GM23338 (cell line): ENCODE measurements around the gene FYN. TPM values are rescaled to one million over a fixed set of nuclear protein-coding genes. Genes with fewer than 3 reads are reported as not detected.

Experiments used
- ATAC-seq: fragments of 200-7000 bp; cut with Tn5 transposase; 3 replicates; pipeline ENCODE4 v1.9.1; 2020
- DNase-seq: peaks from one replicate; pipeline ENCODE4 v3.0.0-alpha.2; 2015; ENCODE audit warnings: low spot score
- H2AFZ ChIP-seq: fragments of 200-600 bp; sonication (generic); 2 replicates; pipeline ENCODE4 v1.8.0; 2016; ENCODE audit warnings: antibody characterized with exemption, mild to moderate bottlenecking, moderate library complexity
- H3F3A ChIP-seq: fragments of 200-600 bp; sonication (generic); replicated peaks from 2 replicates; pipeline ENCODE4 v1.8.0; 2017; ENCODE audit warnings: antibody characterized with exemption, mixed run types, low read depth
- H3K27ac ChIP-seq: fragments of 200-600 bp; sonication (generic); 2 replicates; pipeline ENCODE4 v1.6.1; 2016; ENCODE audit warnings: low read depth
- H3K27me3 ChIP-seq: fragments of 200-600 bp; sonication (generic); 2 replicates; pipeline ENCODE4 v1.8.0; 2016; ENCODE audit warnings: mild to moderate bottlenecking, mixed run types, moderate library complexity; ENCODE audit not compliant: insufficient read depth
- H3K36me3 ChIP-seq: fragments of 200-600 bp; sonication (generic); 2 replicates; pipeline ENCODE4 v1.8.0; 2016; ENCODE audit warnings: mild to moderate bottlenecking; ENCODE audit not compliant: insufficient read depth
- H3K4me1 ChIP-seq: fragments of 200-600 bp; sonication (generic); 2 replicates; pipeline ENCODE4 v1.8.0; 2016; ENCODE audit warnings: mild to moderate bottlenecking, moderate library complexity; ENCODE audit not compliant: insufficient read depth
- H3K4me2 ChIP-seq: fragments of 200-600 bp; sonication (generic); 2 replicates; pipeline ENCODE4 v1.7.1; 2017; ENCODE audit warnings: mixed run types
- H3K4me3 ChIP-seq: fragments of 200-600 bp; sonication (generic); 2 replicates; pipeline ENCODE4 v1.6.1; 2016; ENCODE audit warnings: mixed run types
- H3K79me2 ChIP-seq: fragments of 200-600 bp; sonication (generic); replicated peaks from 2 replicates; pipeline ENCODE4 v1.8.0; 2017; ENCODE audit warnings: mild to moderate bottlenecking; ENCODE audit not compliant: insufficient read depth
- H3K9me2 ChIP-seq: fragments of 200-600 bp; sonication (generic); 2 replicates; pipeline ENCODE4 v1.8.0; 2017; ENCODE audit not compliant: insufficient read depth
- H4K20me1 ChIP-seq: fragments of 200-600 bp; sonication (generic); replicated peaks from 2 replicates; pipeline ENCODE4 v1.8.0; 2017; ENCODE audit warnings: mild to moderate bottlenecking; ENCODE audit not compliant: insufficient read depth
- H3K27ac Mint-ChIP-seq: 2 replicates; pipeline ENCODE4 v1.8.0; 2020; ENCODE audit warnings: inconsistent platforms, mild to moderate bottlenecking, moderate library complexity, mixed read lengths
- H3K27me3 Mint-ChIP-seq: 3 replicates; pipeline ENCODE4 v1.8.0; 2022; ENCODE audit warnings: low read depth, mild to moderate bottlenecking, moderate library complexity, mixed read lengths, inconsistent platforms; ENCODE audit not compliant: insufficient read depth, poor library complexity
- H3K36me3 Mint-ChIP-seq: 3 replicates; pipeline ENCODE4 v1.8.0; 2021; ENCODE audit warnings: low read depth, mild to moderate bottlenecking, inconsistent platforms, moderate library complexity, mixed read lengths
- H3K4me1 Mint-ChIP-seq: 3 replicates; pipeline ENCODE4 v1.8.0; 2020; ENCODE audit warnings: mild to moderate bottlenecking, inconsistent platforms, mixed read lengths
- H3K4me3 Mint-ChIP-seq: 3 replicates; pipeline ENCODE4 v1.8.0; 2021; ENCODE audit warnings: moderate library complexity, mild to moderate bottlenecking, inconsistent platforms, mixed read lengths
- H3K9me3 Mint-ChIP-seq: 3 replicates; pipeline ENCODE4 v1.8.0; 2020; ENCODE audit warnings: moderate library complexity, mild to moderate bottlenecking, inconsistent platforms, mixed read lengths
- CREB1 ChIP-seq: fragments of 250-450 bp; sonication (Bioruptor Pico); IDR thresholded peaks from 2 replicates; pipeline ENCODE4 v1.5.0; 2020; ENCODE audit warnings: low read depth, mild to moderate bottlenecking, moderate library complexity
- EZH2phosphoT487 ChIP-seq: fragments of 200-600 bp; sonication (generic); IDR thresholded peaks from one replicate; pipeline ENCODE4 v1.8.1; 2018; ENCODE audit warnings: antibody characterized with exemption; ENCODE audit not compliant: unreplicated experiment
- JUNB ChIP-seq: IDR thresholded peaks from one replicate; pipeline ENCODE4 v1.6.1; 2016; ENCODE audit warnings: antibody characterized with exemption; ENCODE audit not compliant: unreplicated experiment
- NANOG ChIP-seq: IDR thresholded peaks from 2 replicates; pipeline ENCODE4 v1.6.1; 2016; ENCODE audit warnings: antibody characterized with exemption, borderline replicate concordance
- POLR2AphosphoS5 ChIP-seq: IDR thresholded peaks from 2 replicates; pipeline ENCODE4 v1.6.1; 2016; ENCODE audit warnings: antibody characterized with exemption, low read depth
- REST ChIP-seq: IDR thresholded peaks from one replicate; pipeline ENCODE4 v1.6.1; 2018; ENCODE audit warnings: antibody characterized with exemption; ENCODE audit not compliant: unreplicated experiment
- ZNF331 ChIP-seq: fragments of 250-450 bp; sonication (Bioruptor Pico); IDR thresholded peaks from 2 replicates; pipeline ENCODE4 v1.5.0; 2020; ENCODE audit warnings: low read depth, mild to moderate bottlenecking, moderate library complexity
- polyA plus RNA-seq: library from polyadenylated mRNA; unstranded; fragments of >200 nt; fragmentation: Nextera tagmentation; extraction: Ambion mirVana; gene quantifications from 2 replicates; pipeline ENCODE4 v1.2.1, GENCODE V29; 2016
- total RNA-seq: library from RNA; depleted of rRNA; stranded (reverse); fragments of >200 nt; shearing (Covaris generic); gene quantifications from 2 replicates; pipeline ENCODE4 v1.2.3, GENCODE V29; 2014
- TF ChIP-seq, protein P1 (sequence below): fragments of 250-450 bp; sonication (Bioruptor Pico); IDR thresholded peaks from 2 replicates; pipeline ENCODE4 v1.5.0; 2020; ENCODE audit warnings: mild to moderate bottlenecking, moderate library complexity

Gene FYN
- total and polyA plus RNA-seq, 2 experiments from 2014 or later, result 46.8 to 143 TPM

DNA sequence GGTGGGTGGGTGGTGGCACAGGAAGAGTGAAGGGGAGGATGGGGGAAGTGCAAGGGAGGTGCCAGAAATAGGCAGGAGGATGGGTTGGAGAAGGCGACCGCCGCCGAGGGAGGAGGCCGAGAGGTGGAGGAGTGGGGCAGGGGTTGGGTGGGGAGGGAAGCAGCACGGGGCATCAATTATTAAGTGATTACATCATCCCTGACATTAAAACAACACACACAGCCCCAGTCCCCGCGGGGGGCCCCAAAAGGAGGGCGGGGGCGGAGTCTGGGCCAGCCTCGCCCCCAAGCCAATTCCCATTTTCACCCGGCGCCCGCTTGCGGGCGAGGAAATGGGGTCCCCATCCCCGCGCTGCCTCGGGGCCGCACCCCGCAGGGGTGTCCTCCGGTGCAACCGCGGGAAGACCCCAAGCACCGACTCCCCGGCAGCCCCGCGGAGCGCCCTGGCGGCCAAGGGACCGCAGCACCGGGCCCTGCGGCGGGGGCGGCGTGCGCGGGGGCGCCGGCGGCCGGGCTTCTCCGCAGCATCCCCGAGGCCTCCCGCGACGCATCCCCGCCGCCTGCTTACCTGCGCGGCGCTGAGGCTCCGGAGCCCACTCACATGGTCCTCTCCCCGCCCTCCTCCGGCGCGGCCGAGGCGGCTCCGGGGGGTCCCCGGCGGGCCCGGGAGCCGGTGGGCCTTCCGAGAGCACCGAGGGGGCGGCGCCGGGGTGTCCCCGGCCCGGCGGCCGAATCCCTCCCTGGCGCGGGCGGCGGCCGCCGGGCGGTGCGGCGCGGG is 663 bp downstream of the FYN start:
- H3K79me2 ChIP-seq, result peaks cover 45% of the 10 kb centered on the region
- peak overlapping the region; percentile 75; the same call in 1 of the 2 replicates for H3K4me2 ChIP-seq
- no peak for DNase-seq
- H4K20me1 ChIP-seq, result peaks cover 6% of the 10 kb centered on the region
- no peak overlapping the region for H3K27ac Mint-ChIP-seq
- no peak overlapping the region for H3K27ac ChIP-seq
- H3K4me1 ChIP-seq, result peaks cover 46% of the 10 kb centered on the region
- no peaks in the 10 kb centered on the region for H3K27me3 ChIP-seq
- 0 out of 2 replicates have a peak, but pooled peaks cover 5% of the 10 kb centered on the region for H3F3A ChIP-seq
- H2AFZ ChIP-seq, result no peak overlapping the region
- no peaks in the 10 kb centered on the region for H3K9me2 ChIP-seq
- H3K27me3 Mint-ChIP-seq, result peaks cover 11% of the 10 kb centered on the region
- H3K36me3 ChIP-seq, result no peaks in the 10 kb centered on the region
- H3K36me3 Mint-ChIP-seq, result no peaks in the 10 kb centered on the region; the same call in 2 of the 3 replicates
- TF ChIP-seq ZNF331 (CRISPR knock-in tag) (no peak), POLR2AphosphoS5 (peak; percentile 25; the same call in 1 of the 2 replicates)
- H3K4me3 ChIP-seq, result peak overlapping the region; percentile 62
- H3K4me1 Mint-ChIP-seq, result peaks cover 46% of the 10 kb centered on the region
- H3K4me3 Mint-ChIP-seq, result peak overlapping the region; percentile 84
- H3K9me3 Mint-ChIP-seq, result no peaks in the 10 kb centered on the region
- ATAC-seq, result peak; percentile 10

DNA sequence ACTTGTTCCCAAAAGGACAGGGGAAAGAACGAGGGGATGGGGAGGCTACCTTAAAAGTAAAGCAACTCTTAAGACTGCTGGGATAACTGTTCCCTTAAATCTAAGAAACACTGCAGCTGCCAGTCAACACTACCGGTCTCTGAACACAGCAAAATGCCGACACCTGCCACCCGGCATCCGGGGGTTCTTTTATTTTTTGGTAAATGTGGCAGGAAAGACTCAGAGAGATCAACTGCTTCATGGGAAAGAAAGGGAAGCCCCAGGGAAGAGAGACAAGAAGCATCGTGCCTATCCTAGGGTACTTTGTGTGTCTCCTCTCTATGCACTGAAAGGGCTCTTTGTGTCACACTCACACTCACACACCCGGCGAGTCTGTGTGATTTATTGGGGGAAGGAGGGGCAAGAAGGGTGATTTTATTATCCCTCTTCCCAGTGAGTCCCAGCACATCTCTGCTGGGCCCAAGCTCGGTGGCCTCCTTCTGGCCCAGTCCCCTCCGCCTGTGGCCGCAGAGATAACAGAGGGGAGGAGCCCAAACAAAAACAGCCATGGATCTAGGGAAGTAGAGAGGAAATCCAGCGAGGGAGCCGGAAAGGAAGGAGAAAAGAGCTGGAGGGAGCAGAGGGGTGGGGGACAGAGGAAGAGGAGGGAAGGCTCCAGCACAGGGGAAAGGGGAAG is 1.4 kb downstream of the FYN start:
- H2AFZ ChIP-seq, result no peak overlapping the region
- peak; percentile 20 for ATAC-seq
- H3K27me3 ChIP-seq, result no peaks in the 10 kb centered on the region
- peaks cover 6% of the 10 kb centered on the region for H4K20me1 ChIP-seq
- peak overlapping the region; percentile 75 for H3K4me2 ChIP-seq
- 0 out of 2 replicates have a peak, but pooled peaks cover 5% of the 10 kb centered on the region for H3F3A ChIP-seq
- Mint-ChIP-seq H3K27me3 (peaks cover 13% of the 10 kb centered on the region), H3K27ac (peak overlapping the region; percentile 75), H3K36me3 (no peaks in the 10 kb centered on the region; the same call in 2 of the 3 replicates), H3K4me3 (peak overlapping the region; percentile 84), H3K9me3 (no peaks in the 10 kb centered on the region), H3K4me1 (peaks cover 51% of the 10 kb centered on the region)
- H3K79me2 ChIP-seq, result peaks cover 52% of the 10 kb centered on the region
- H3K4me3 ChIP-seq, result peak overlapping the region; percentile 62
- DNase-seq, result peak; percentile 70
- H3K27ac ChIP-seq, result peak overlapping the region; percentile 57; the same call in 1 of the 2 replicates
- peaks cover 48% of the 10 kb centered on the region for H3K4me1 ChIP-seq
- H3K9me2 ChIP-seq, result no peaks in the 10 kb centered on the region
- no peaks in the 10 kb centered on the region for H3K36me3 ChIP-seq
- TF ChIP-seq, protein P1, sequence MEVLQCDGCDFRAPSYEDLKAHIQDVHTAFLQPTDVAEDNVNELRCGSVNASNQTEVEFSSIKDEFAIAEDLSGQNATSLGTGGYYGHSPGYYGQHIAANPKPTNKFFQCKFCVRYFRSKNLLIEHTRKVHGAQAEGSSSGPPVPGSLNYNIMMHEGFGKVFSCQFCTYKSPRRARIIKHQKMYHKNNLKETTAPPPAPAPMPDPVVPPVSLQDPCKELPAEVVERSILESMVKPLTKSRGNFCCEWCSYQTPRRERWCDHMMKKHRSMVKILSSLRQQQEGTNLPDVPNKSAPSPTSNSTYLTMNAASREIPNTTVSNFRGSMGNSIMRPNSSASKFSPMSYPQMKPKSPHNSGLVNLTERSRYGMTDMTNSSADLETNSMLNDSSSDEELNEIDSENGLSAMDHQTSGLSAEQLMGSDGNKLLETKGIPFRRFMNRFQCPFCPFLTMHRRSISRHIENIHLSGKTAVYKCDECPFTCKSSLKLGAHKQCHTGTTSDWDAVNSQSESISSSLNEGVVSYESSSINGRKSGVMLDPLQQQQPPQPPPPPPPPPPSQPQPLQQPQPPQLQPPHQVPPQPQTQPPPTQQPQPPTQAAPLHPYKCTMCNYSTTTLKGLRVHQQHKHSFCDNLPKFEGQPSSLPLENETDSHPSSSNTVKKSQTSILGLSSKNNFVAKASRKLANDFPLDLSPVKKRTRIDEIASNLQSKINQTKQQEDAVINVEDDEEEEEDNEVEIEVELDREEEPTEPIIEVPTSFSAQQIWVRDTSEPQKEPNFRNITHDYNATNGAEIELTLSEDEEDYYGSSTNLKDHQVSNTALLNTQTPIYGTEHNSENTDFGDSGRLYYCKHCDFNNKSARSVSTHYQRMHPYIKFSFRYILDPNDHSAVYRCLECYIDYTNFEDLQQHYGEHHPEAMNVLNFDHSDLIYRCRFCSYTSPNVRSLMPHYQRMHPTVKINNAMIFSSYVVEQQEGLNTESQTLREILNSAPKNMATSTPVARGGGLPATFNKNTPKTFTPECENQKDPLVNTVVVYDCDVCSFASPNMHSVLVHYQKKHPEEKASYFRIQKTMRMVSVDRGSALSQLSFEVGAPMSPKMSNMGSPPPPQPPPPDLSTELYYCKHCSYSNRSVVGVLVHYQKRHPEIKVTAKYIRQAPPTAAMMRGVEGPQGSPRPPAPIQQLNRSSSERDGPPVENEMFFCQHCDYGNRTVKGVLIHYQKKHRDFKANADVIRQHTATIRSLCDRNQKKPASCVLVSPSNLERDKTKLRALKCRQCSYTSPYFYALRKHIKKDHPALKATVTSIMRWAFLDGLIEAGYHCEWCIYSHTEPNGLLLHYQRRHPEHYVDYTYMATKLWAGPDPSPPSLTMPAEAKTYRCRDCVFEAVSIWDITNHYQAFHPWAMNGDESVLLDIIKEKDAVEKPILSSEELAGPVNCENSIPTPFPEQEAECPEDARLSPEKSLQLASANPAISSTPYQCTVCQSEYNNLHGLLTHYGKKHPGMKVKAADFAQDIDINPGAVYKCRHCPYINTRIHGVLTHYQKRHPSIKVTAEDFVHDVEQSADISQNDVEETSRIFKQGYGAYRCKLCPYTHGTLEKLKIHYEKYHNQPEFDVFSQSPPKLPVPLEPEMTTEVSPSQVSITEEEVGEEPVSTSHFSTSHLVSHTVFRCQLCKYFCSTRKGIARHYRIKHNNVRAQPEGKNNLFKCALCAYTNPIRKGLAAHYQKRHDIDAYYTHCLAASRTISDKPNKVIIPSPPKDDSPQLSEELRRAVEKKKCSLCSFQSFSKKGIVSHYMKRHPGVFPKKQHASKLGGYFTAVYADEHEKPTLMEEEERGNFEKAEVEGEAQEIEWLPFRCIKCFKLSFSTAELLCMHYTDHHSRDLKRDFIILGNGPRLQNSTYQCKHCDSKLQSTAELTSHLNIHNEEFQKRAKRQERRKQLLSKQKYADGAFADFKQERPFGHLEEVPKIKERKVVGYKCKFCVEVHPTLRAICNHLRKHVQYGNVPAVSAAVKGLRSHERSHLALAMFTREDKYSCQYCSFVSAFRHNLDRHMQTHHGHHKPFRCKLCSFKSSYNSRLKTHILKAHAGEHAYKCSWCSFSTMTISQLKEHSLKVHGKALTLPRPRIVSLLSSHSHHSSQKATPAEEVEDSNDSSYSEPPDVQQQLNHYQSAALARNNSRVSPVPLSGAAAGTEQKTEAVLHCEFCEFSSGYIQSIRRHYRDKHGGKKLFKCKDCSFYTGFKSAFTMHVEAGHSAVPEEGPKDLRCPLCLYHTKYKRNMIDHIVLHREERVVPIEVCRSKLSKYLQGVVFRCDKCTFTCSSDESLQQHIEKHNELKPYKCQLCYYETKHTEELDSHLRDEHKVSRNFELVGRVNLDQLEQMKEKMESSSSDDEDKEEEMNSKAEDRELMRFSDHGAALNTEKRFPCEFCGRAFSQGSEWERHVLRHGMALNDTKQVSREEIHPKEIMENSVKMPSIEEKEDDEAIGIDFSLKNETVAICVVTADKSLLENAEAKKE, result no peak
- TF ChIP-seq CREB1 (CRISPR knock-in tag), result no peak
- TF ChIP-seq NANOG, result no peak
- TF ChIP-seq JUNB, result no peak
- TF ChIP-seq ZNF331 (CRISPR knock-in tag), result no peak
- no peak for TF ChIP-seq POLR2AphosphoS5
- TF ChIP-seq EZH2phosphoT487, result no peak
- TF ChIP-seq REST, result no peak
